HepG2 (cell line): ENCODE measurements around the gene MYH9. TPM values are rescaled to one million over a fixed set of nuclear protein-coding genes. Genes with fewer than 3 reads are reported as not detected.

Experiments
- ARNTL ChIP-seq: sonication (generic); formaldehyde crosslinking; IDR thresholded peaks from 2 replicates; pipeline ENCODE4 v1.4.0; 2020; ENCODE audit warnings: mild to moderate bottlenecking, missing genetic modification reagents
- CEBPB ChIP-seq: IDR thresholded peaks from 2 replicates; pipeline ENCODE4 v1.6.1; 2011; ENCODE audit warnings: low read depth, low read length, improper control_type of control experiment, borderline replicate concordance
- DMAP1 ChIP-seq: IDR thresholded peaks from 2 replicates; pipeline ENCODE4 v1.6.1; 2016
- DPF2 ChIP-seq: sonication (generic); formaldehyde crosslinking; IDR thresholded peaks from 2 replicates; pipeline ENCODE4 v1.4.0; 2020; ENCODE audit warnings: mild to moderate bottlenecking, low read depth, missing genetic modification reagents, borderline replicate concordance
- ETV5 ChIP-seq: IDR thresholded peaks from 2 replicates; pipeline ENCODE4 v1.6.1; 2018; ENCODE audit warnings: missing biosample characterization, missing genetic modification reagents, inconsistent platforms, borderline replicate concordance
- IRF2 ChIP-seq: IDR thresholded peaks from 2 replicates; pipeline ENCODE4 v1.6.1; 2018; ENCODE audit warnings: missing genetic modification reagents, missing compliant biosample characterization
- JUND ChIP-seq: sonication (generic); formaldehyde crosslinking; IDR thresholded peaks from 2 replicates; pipeline ENCODE4 v1.8.0; 2022; ENCODE audit warnings: mild to moderate bottlenecking, missing genetic modification reagents
- PHF21A ChIP-seq: sonication (generic); formaldehyde crosslinking; IDR thresholded peaks from 2 replicates; pipeline ENCODE4 v1.5.0; 2020; ENCODE audit warnings: mild to moderate bottlenecking, missing genetic modification reagents
- PHF8 ChIP-seq: sonication (generic); formaldehyde crosslinking; IDR thresholded peaks from 2 replicates; pipeline ENCODE4 v1.5.0; 2020; ENCODE audit warnings: missing genetic modification reagents
- POLR2A ChIP-seq, 2 experiments: IDR thresholded peaks; 2 replicates each; pipeline ENCODE4 v1.6.1; 2011; ENCODE audit warnings: low read depth in 2 of 2, low read length in 2 of 2, mild to moderate bottlenecking in 1 of 2, moderate library complexity in 1 of 2; ENCODE audit not compliant: insufficient read depth in 1 of 2
- RBFOX2 ChIP-seq: fragments of 200-400 bp; formaldehyde crosslinking; IDR thresholded peaks from 2 replicates; pipeline ENCODE4 v1.6.1; 2017; ENCODE audit warnings: low read depth, mild to moderate bottlenecking, low read length
- SNAPC2 ChIP-seq: sonication (generic); formaldehyde crosslinking; IDR thresholded peaks from 2 replicates; pipeline ENCODE4 v1.8.1; 2022; ENCODE audit warnings: mild to moderate bottlenecking, missing genetic modification reagents
- SPEN ChIP-seq: sonication (generic); formaldehyde crosslinking; IDR thresholded peaks from 2 replicates; pipeline ENCODE4 v1.5.1; 2020; ENCODE audit warnings: low read depth, mild to moderate bottlenecking, missing genetic modification reagents
- TMF1 ChIP-seq: sonication (generic); formaldehyde crosslinking; IDR thresholded peaks from 2 replicates; pipeline ENCODE4 v1.8.1; 2022; ENCODE audit warnings: low read depth, missing genetic modification reagents
- ZBTB38 ChIP-seq: sonication (generic); formaldehyde crosslinking; IDR thresholded peaks from 2 replicates; pipeline ENCODE4 v1.5.1; 2020; ENCODE audit warnings: mild to moderate bottlenecking, missing genetic modification reagents
- ZBTB7B ChIP-seq: sonication (generic); formaldehyde crosslinking; IDR thresholded peaks from 2 replicates; pipeline ENCODE4 v1.4.0; 2020; ENCODE audit warnings: missing genetic modification reagents
- ZNF205 ChIP-seq: IDR thresholded peaks from 2 replicates; pipeline ENCODE4 v1.6.1; 2018; ENCODE audit warnings: missing biosample characterization, missing genetic modification reagents
- ZNF292 ChIP-seq: sonication (generic); formaldehyde crosslinking; IDR thresholded peaks from 2 replicates; pipeline ENCODE4 v1.8.1; 2022; ENCODE audit warnings: mild to moderate bottlenecking, low read depth, missing genetic modification reagents, borderline replicate concordance
- ZNF350 ChIP-seq: sonication (generic); formaldehyde crosslinking; IDR thresholded peaks from 2 replicates; pipeline ENCODE4 v1.4.0; 2020; ENCODE audit warnings: mild to moderate bottlenecking, low read depth, missing genetic modification reagents, borderline replicate concordance
- polyA plus RNA-seq, 8 experiments: library from polyadenylated mRNA; depleted of rRNA in 3 of 8; stranded (reverse) in 7 of 8; unstranded in 1 of 8; fragments of >200 nt; fragmentation: Illumina TruSeq in 4 of 8; extraction: Trizol in 4 of 8; gene quantifications; 2 replicates each; pipeline versions ENCODE4 v1.2.1 to v1.2.3, GENCODE V29; 2011 to 2016; ENCODE audit warnings: low read depth in 4 of 8, missing spikeins in 1 of 8, mixed read lengths in 1 of 8; ENCODE audit not compliant: insufficient read depth in 1 of 8
- total RNA-seq, 5 experiments: library from RNA; depleted of rRNA; stranded (reverse); fragments of >200 nt; fragmentation: Illumina TruSeq; extraction: Trizol; gene quantifications; 2 replicates each; pipeline ENCODE4 v1.2.3, GENCODE V29; 2016; ENCODE audit warnings: low read depth in 1 of 5
- TF ChIP-seq, protein P1 (sequence below): sonication (generic); formaldehyde crosslinking; IDR thresholded peaks from 2 replicates; pipeline ENCODE4 v1.8.1; 2022; ENCODE audit warnings: low read depth, mild to moderate bottlenecking, missing genetic modification reagents
- TF ChIP-seq, protein P2 (sequence below): sonication (generic); formaldehyde crosslinking; IDR thresholded peaks from 2 replicates; pipeline ENCODE4 v1.9.0; 2022; ENCODE audit warnings: missing genetic modification reagents, mild to moderate bottlenecking, borderline replicate concordance
- TF ChIP-seq, protein P3 (sequence below): sonication (generic); formaldehyde crosslinking; IDR thresholded peaks from 2 replicates; pipeline ENCODE4 v1.4.0; 2020; ENCODE audit warnings: missing genetic modification reagents, mild to moderate bottlenecking, borderline replicate concordance
- TF ChIP-seq, protein P4 (sequence below): sonication (generic); formaldehyde crosslinking; IDR thresholded peaks from 2 replicates; pipeline ENCODE4 v1.8.0; 2022; ENCODE audit warnings: mild to moderate bottlenecking, missing genetic modification reagents, borderline replicate concordance

Gene MYH9
- total and polyA plus RNA-seq, 2 of the 13 experiments (the other 11 are each of a cell fraction or from before 2014, with no cell fraction given): 50.7 to 98.5 TPM

DNA sequence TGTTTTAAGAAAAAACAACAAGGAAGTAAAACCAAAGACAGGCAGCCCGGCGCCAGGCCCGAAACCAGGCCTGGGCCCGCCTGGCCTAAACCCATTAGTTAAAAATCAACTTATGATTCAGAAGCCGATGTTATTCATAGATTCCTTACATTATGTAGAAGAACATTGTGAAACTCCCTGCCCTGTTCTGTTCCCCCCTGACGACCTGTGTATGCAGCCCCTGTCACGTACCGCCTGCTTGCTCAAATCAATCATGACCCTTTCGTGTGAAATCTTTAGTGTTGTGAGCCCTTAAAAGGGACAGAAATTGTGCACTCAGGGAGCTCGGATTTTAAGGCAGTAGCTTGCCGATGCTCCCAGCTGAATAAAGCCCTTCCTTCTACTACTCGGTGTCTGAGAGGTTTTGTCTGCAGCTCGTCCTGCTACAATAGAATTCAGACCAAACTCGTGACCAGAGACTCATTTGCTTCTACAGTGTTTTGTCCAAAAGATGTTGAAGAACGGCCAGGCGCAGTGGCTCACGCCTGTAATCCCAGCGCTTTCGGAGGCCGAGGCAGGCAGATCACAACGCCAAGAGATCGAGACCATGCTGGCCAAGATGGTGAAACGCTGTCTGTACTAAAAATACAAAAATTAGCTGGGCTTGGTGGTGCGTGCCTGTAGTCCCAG is 137.3 kb downstream of the MYH9 start (continued):
- peak; percentile 82; the same call in 1 of the 2 replicates for TF ChIP-seq DPF2 (CRISPR knock-in tag)
- TF ChIP-seq, protein P1, sequence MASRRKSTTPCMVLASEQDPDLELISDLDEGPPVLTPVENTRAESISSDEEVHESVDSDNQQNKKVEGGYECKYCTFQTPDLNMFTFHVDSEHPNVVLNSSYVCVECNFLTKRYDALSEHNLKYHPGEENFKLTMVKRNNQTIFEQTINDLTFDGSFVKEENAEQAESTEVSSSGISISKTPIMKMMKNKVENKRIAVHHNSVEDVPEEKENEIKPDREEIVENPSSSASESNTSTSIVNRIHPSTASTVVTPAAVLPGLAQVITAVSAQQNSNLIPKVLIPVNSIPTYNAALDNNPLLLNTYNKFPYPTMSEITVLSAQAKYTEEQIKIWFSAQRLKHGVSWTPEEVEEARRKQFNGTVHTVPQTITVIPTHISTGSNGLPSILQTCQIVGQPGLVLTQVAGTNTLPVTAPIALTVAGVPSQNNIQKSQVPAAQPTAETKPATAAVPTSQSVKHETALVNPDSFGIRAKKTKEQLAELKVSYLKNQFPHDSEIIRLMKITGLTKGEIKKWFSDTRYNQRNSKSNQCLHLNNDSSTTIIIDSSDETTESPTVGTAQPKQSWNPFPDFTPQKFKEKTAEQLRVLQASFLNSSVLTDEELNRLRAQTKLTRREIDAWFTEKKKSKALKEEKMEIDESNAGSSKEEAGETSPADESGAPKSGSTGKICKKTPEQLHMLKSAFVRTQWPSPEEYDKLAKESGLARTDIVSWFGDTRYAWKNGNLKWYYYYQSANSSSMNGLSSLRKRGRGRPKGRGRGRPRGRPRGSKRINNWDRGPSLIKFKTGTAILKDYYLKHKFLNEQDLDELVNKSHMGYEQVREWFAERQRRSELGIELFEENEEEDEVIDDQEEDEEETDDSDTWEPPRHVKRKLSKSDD (CRISPR knock-in tag): peak; percentile 48; the same call in 1 of the 2 replicates
- TF ChIP-seq, protein P2, sequence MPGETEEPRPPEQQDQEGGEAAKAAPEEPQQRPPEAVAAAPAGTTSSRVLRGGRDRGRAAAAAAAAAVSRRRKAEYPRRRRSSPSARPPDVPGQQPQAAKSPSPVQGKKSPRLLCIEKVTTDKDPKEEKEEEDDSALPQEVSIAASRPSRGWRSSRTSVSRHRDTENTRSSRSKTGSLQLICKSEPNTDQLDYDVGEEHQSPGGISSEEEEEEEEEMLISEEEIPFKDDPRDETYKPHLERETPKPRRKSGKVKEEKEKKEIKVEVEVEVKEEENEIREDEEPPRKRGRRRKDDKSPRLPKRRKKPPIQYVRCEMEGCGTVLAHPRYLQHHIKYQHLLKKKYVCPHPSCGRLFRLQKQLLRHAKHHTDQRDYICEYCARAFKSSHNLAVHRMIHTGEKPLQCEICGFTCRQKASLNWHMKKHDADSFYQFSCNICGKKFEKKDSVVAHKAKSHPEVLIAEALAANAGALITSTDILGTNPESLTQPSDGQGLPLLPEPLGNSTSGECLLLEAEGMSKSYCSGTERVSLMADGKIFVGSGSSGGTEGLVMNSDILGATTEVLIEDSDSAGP (CRISPR knock-in tag): peak; percentile 18; the same call in 1 of the 2 replicates
- TF ChIP-seq PHF21A (CRISPR knock-in tag): peak; percentile 90
- peak; percentile 53 for TF ChIP-seq PHF8 (CRISPR knock-in tag)
- peak; percentile 68; the same call in 1 of the 2 replicates for TF ChIP-seq CEBPB
- TF ChIP-seq RBFOX2: peak; percentile 48
- peak; percentile 17; the same call in 1 of the 2 replicates for TF ChIP-seq ZNF350 (CRISPR knock-in tag)
- peak; percentile 43; the same call in 1 of the 2 replicates for TF ChIP-seq DMAP1
- TF ChIP-seq IRF2 (CRISPR knock-in tag): peak; percentile 68; the same call in 1 of the 2 replicates
- TF ChIP-seq, protein P3, sequence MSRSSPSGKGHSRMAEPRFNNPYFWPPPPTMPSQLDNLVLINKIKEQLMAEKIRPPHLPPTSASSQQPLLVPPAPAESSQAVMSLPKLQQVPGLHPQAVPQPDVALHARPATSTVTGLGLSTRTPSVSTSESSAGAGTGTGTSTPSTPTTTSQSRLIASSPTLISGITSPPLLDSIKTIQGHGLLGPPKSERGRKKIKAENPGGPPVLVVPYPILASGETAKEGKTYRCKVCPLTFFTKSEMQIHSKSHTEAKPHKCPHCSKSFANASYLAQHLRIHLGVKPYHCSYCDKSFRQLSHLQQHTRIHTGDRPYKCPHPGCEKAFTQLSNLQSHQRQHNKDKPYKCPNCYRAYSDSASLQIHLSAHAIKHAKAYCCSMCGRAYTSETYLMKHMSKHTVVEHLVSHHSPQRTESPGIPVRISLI (CRISPR knock-in tag): peak; percentile 38; the same call in 1 of the 2 replicates
- TF ChIP-seq SNAPC2: 0 out of 2 replicates have a peak, but pooled peaks have one; percentile 29
- TF ChIP-seq ETV5 (CRISPR knock-in tag): peak; percentile 60; the same call in 1 of the 2 replicates
- peak; percentile 29; the same call in 1 of the 2 replicates for TF ChIP-seq ZNF205 (CRISPR knock-in tag)
- TF ChIP-seq ZNF292 (CRISPR knock-in tag): peak; percentile 47; the same call in 1 of the 2 replicates
- peak in 1 of 2 experiments; percentile 45; a peak in 1 of 4 replicates for TF ChIP-seq POLR2A (IDR thresholded peaks at IDR 0.05; ENCODE audit: insufficient read depth in 1 of 2, low read depth in 2 of 2, low read length in 2 of 2)
- 0 out of 2 replicates have a peak, but pooled peaks have one; percentile 29 for TF ChIP-seq TMF1 (CRISPR knock-in tag)
- TF ChIP-seq ZBTB7B (CRISPR knock-in tag): peak; percentile 75; the same call in 1 of the 2 replicates
- TF ChIP-seq ARNTL: 0 out of 2 replicates have a peak, but pooled peaks have one; percentile 57
- TF ChIP-seq ZBTB38 (CRISPR knock-in tag): peak; percentile 92
- TF ChIP-seq JUND (CRISPR knock-in tag): 0 out of 2 replicates have a peak, but pooled peaks have one; percentile 34
- peak; percentile 62; the same call in 1 of the 2 replicates for TF ChIP-seq SPEN (CRISPR knock-in tag)
- TF ChIP-seq, protein P4, sequence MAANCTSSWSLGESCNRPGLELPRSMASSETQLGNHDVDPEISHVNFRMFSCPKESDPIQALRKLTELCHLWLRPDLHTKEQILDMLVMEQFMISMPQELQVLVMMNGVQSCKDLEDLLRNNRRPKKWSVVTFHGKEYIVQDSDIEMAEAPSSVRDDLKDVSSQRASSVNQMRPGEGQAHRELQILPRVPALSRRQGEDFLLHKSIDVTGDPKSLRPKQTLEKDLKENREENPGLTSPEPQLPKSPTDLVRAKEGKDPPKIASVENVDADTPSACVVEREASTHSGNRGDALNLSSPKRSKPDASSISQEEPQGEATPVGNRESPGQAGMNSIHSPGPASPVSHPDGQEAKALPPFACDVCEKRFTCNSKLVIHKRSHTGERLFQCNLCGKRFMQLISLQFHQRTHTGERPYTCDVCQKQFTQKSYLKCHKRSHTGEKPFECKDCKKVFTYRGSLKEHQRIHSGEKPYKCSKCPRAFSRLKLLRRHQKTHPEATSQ (CRISPR knock-in tag): 0 out of 2 replicates have a peak, but pooled peaks have one; percentile 11
